Adipose tissue (tissue), 3 donors: ENCODE results near the gene NISCH. TPM values are rescaled to one million over a fixed set of nuclear protein-coding genes. Genes with fewer than 3 reads are reported as not detected.
"Not testable (repeated sequence)": the region's sequence is repeated elsewhere in the genome, so short reads cannot be mapped to it uniquely, and the experiment has no call there.

ENCODE experiments used
- H3K27ac ChIP-seq: one replicate; pipeline ENCODE4 v1.5.1; 2013; ENCODE audit warnings: low read depth, low read length
- WGBS, 3 donors: extraction: QIAGEN DNeasy Blood & Tissue Kit; methylation state at CpG; one replicate each; pipeline ENCODE4 v1.1.7; 2013; 5-methylcytosine and 5-hydroxymethylcytosine counted together
- polyA plus RNA-seq, 3 donors: library from polyadenylated mRNA; stranded (reverse); fragments of 200-250 nt; gene quantifications; one replicate each; pipeline ENCODE4 v1.2.3, GENCODE V29; 2013
- donor health status: healthy with polysubstance abuse.
- donor health status: Bipolar disorder and iron deficiency.
- donor health status: healthy.

Gene NISCH
- polyA plus RNA-seq, 3 donors: 27.5 to 46.8 (median 41.2) TPM

- 56 to 73% (median 58%) methylated on average over 36 to 50 of the region's 50 CpGs for WGBS, 3 donors
- no peak overlapping the region for H3K27ac ChIP-seq
Measured at GRCh38 chr3:52518723-52519444, 63.5 kb downstream of the NISCH start.

DNA sequence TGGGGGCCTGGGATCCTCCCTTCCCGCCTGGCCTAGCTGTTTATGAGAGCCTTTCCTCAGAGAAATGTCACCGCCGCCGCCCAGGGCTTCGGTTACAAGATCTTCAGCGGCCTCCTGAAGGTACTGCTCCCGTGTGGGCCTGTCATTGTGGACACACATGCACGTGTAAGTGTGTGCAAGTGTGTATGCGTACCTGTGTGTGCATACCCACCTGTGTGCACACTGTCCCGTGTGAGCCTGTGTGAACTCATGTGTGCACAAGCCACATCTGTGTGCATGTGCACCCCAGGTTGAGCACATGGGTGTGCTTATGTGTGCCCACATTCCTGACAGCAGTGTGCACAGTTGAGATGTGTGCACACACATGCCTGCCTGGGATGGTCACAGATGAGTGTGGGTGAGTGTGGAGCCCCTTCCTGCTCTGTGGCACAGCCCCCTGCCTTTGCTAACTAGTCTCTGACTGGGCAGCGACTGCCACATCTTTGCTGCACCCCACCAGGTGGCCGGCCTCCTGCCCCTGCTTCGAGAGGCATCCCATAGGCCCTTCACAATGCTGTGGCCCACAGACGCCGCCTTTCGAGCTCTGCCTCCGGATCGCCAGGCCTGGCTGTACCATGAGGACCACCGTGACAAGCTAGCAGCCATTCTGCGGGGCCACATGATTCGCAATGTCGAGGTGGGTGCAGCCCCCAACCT is 64.2 kb downstream of the NISCH start:
- WGBS, 3 donors: 91 to 94% (median 92%) methylated on average over 20 to 22 of the region's 22 CpGs
- H3K27ac ChIP-seq: no peak overlapping the region

DNA sequence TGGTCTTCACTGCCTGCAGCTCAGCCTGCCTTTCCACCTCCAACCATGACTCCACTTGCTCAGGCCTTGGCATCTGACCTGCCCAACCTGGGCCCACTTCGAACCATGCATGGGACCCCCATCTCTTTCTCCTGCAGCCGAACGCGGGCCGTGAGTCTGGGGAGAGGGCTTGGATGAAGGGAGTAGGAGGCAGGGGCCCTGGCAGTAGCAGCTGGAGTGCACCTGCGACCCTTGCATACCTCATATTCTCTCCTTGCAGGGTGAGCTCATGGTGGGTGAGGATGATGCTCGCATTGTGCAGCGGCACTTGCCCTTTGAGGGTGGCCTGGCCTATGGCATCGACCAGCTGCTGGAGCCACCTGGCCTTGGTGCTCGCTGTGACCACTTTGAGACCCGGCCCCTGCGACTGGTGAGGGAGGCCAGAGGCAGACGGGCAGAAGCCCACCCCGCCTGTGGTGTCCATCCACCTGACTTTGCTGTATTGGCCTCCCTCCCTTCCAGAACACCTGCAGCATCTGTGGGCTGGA is 64.8 kb downstream of the NISCH start:
- no peak overlapping the region for H3K27ac ChIP-seq
- WGBS, 3 donors: 91 to 95% (median 94%) methylated on average over 14 of the region's 14 CpGs

DNA sequence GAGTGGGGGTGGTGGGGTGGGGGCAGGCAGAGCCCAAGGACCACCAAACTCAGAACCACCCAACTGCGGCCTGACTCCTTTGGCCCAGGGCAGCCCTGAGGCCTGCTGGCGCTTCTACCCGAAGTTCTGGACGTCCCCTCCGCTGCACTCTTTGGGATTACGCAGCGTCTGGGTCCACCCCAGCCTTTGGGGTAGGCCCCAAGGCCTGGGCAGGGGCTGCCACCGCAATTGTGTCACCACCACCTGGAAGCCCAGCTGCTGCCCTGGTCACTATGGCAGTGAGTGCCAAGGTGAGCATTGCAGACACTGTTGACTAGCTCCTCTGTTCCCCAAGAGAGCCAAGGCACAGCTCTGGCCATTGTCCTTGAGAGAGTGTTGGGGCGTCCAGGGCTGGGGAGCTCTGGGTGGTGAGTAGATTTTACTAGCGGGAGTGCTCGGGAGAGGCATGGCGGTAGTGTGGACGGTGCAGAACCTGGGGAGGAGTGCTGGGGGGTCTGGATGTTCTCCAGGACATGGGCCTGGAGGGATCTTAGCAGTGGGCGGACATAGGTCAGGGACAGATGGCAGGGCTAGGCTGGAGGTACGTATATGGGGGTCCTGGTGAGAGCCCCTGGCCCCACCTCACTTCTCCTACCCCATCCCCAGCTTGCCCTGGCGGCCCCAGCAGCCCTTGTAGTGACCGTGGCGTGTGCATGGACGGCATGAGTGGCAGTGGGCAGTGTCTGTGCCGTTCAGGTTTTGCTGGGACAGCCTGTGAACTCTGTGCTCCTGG is 65.5 kb downstream of the NISCH start:
- WGBS, 3 donors: 89 to 92% (median 91%) methylated on average over 20 of the region's 20 CpGs
- H3K27ac ChIP-seq: no peak overlapping the region

DNA sequence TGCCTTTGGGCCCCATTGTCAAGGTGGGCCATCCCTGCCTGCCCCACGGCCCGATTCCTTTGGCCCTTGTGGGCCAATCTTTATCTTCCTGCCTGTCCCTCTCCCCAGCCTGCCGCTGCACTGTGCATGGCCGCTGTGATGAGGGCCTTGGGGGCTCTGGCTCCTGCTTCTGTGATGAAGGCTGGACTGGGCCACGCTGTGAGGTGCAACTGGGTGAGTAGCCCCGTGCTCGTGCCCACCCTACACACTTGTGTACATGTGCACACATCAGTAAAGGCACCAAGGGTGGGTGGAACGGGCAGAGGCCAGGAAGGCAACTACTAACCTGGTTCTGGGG is 66.1 kb downstream of the NISCH start:
- 91 to 95% (median 94%) methylated on average over 8 of the region's 8 CpGs for WGBS, 3 donors

DNA sequence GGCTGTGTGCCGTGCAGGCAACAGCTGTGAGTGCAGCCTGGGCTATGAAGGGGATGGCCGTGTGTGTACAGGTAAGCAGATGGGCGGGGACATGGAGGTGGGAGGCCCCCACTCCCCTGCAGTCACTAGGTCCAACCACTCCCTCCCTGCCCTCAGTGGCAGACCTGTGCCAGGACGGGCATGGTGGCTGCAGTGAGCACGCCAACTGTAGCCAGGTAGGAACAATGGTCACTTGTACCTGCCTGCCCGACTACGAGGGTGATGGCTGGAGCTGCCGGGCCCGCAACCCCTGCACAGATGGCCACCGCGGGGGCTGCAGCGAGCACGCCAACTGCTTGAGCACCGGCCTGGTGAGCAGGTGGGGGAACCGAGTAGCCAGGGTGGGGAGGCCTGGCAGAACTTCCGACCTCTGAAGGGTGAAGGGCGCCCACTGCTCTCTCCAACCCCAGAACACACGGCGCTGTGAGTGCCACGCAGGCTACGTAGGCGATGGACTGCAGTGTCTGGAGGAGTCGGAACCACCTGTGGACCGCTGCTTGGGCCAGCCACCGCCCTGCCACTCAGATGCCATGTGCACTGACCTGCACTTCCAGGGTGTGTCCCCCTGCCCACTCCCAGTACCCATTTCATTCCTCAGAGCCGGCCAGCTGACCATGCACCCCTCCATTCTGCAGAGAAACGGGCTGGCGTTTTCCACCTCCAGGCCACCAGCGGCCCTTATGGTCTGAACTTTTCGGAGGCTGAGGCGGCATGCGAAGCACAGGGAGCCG is 66.7 kb downstream of the NISCH start:
- 92 to 96% (median 94%) methylated on average over 30 to 33 of the region's 33 CpGs for WGBS, 3 donors
- no peak overlapping the region for H3K27ac ChIP-seq

More for the DNA sequence above, 66.1 kb downstream of the NISCH start:
- H3K27ac ChIP-seq: no peak overlapping the region

DNA sequence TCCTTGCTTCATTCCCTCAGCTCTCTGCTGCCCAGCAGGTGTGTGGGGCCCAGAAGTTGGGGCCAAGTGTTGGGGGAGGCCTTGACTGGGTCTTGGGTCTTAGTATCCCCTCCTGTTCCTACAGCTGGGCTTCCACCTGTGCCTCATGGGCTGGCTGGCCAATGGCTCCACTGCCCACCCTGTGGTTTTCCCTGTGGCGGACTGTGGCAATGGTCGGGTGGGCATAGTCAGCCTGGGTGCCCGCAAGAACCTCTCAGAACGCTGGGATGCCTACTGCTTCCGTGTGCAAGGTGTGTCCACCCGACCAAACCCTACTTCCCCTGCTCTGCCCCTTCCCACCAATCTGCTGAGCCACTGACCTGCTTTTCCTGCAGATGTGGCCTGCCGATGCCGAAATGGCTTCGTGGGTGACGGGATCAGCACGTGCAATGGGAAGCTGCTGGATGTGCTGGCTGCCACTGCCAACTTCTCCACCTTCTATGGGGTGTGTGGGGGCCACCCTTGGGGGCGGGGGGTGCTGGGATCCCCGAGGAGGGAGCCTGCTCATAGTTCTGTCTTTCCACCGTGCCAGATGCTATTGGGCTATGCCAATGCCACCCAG is 67.3 kb downstream of the NISCH start:
- WGBS, 3 donors: 90 to 91% (median 90%) methylated on average over 14 of the region's 14 CpGs
- H3K27ac ChIP-seq: no peak overlapping the region

GRCh38 chr3:52523386-52524257 is 68.2 kb downstream of the NISCH start:
- no peak overlapping the region for H3K27ac ChIP-seq
- WGBS, 3 donors: 93 to 96% (median 94%) methylated on average over 25 to 26 of the region's 26 CpGs

DNA sequence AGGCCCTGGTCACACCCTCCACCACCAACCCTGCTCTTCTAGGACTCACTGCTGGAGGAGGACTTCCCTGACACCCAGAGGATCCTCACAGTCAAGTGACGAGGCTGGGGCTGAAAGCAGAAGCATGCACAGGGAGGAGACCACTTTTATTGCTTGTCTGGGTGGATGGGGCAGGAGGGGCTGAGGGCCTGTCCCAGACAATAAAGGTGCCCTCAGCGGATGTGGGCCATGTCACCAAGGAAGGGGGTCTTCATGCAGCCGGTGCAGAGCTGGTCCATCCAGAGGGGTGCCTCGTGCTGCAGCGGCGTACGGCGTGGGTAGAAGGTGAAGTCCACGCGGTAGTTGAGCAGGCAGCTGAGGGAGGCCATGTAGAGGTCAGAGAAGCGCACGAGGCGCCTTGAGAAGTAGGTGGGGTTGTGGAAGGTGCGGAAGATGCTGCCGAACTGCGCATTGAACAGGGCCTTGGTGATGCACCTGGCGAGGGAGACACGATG is 68.9 kb downstream of the NISCH start:
- H3K27ac ChIP-seq: no peak overlapping the region
- 94 to 97% (median 96%) methylated on average over 18 of the region's 18 CpGs for WGBS, 3 donors

GRCh38 chr3:52524752-52525679 is 69.6 kb downstream of the NISCH start:
- 60 to 77% (median 71%) methylated on average over 31 to 34 of the region's 34 CpGs for WGBS, 3 donors

GRCh38 chr3:52525680-52526561 is 70.5 kb downstream of the NISCH start:
- WGBS, 3 donors: 72 to 83% (median 80%) methylated on average over 9 of the region's 9 CpGs
- H3K27ac ChIP-seq: no peak overlapping the region

More at GRCh38 chr3:52524752-52525679, 69.6 kb downstream of the NISCH start:
- H3K27ac ChIP-seq: no peak overlapping the region

GRCh38 chr3:52526671-52527038 is 71.3 kb downstream of the NISCH start:
- 93 to 96% (median 95%) methylated on average over 5 of the region's 5 CpGs for WGBS, 3 donors
- not testable (repeated sequence) for H3K27ac ChIP-seq

GRCh38 chr3:52527039-52527731 is 71.8 kb downstream of the NISCH start:
- no peak overlapping the region for H3K27ac ChIP-seq
- 92 to 97% (median 94%) methylated on average over 14 of the region's 14 CpGs for WGBS, 3 donors

GRCh38 chr3:52527732-52528585 is 72.6 kb downstream of the NISCH start:
- WGBS, 3 donors: 84 to 93% (median 84%) methylated on average over 18 of the region's 18 CpGs

More at GRCh38 chr3:52527732-52528585, 72.6 kb downstream of the NISCH start:
- no peak overlapping the region for H3K27ac ChIP-seq
